ENCODE measurements around the gene DGKD.

DGKD gene

GRCh38 chr2:233519787-233520611 is 165.7 kb downstream of the DGKD start:
- FAIRE-seq: peak; percentile 40

Data from G401.6 (cell line).